Measurements from ENCODE around the gene ETV6.

Gene ETV6

GRCh38 chr12:11769723-11770514 lies 120.4 kb downstream of the ETV6 start:
- Histone ChIP-seq H3F3A (ENCODE audit: low read depth) (no peaks in the 10 kb centered on the region), H3K4me1 (ENCODE audit: insufficient read depth, low read length, poor library complexity, severe bottlenecking) (peaks cover 50% of the 10 kb centered on the region), H2AFZ (ENCODE audit: low read length) (no peak overlapping the region), H3K79me2 (ENCODE audit: insufficient read depth, low read length) (peaks cover 89% of the 10 kb centered on the region), H4K20me1 (ENCODE audit: insufficient read depth, low read length, poor library complexity, severe bottlenecking) (peaks cover 26% of the 10 kb centered on the region), H3K9ac (ENCODE audit: low read depth, low read length, poor library complexity, severe bottlenecking) (no peak overlapping the region), H3K36me3 (ENCODE audit: insufficient read depth, low read length) (peaks cover 45% of the 10 kb centered on the region), H3K9me3 (ENCODE audit: insufficient read depth, low read depth, low read length) (no peaks in the 10 kb centered on the region), H3K4me2 (ENCODE audit: low read depth, low read length, poor library complexity, severe bottlenecking) (peak overlapping the region; percentile 54), H3K9me2 (replicated peaks; ENCODE audit: low read depth, low read length) (no peaks in the 10 kb centered on the region), H3K4me3 (ENCODE audit: low read length, poor library complexity, severe bottlenecking) (no peak overlapping the region), H3K27me3 (ENCODE audit: insufficient read depth, low read length, poor library complexity, severe bottlenecking) (no peaks in the 10 kb centered on the region)
- no peak for TF ChIP-seq EZH2phosphoT487 (IDR thresholded peaks at IDR 0.05; ENCODE audit: borderline replicate concordance)
- no peak for TF ChIP-seq CTCF (conservative IDR thresholded peaks at IDR 0.05; ENCODE audit: low read length)

GRCh38 chr12:11771356-11771755 lies 121.9 kb downstream of the ETV6 start:
- no peaks in the 10 kb centered on the region for H3K9me2 ChIP-seq (replicated peaks; ENCODE audit: low read depth, low read length)
- H3K4me3 ChIP-seq (ENCODE audit: low read length, poor library complexity, severe bottlenecking), result no peak overlapping the region
- no peaks in the 10 kb centered on the region for H3K27me3 ChIP-seq (ENCODE audit: insufficient read depth, low read length, poor library complexity, severe bottlenecking)
- no peaks in the 10 kb centered on the region for H3K9me3 ChIP-seq (ENCODE audit: insufficient read depth, low read depth, low read length)
- H4K20me1 ChIP-seq (ENCODE audit: insufficient read depth, low read length, poor library complexity, severe bottlenecking), result peaks cover 15% of the 10 kb centered on the region
- H3K9ac ChIP-seq (ENCODE audit: low read depth, low read length, poor library complexity, severe bottlenecking), result no peak overlapping the region
- H3K4me1 ChIP-seq (ENCODE audit: insufficient read depth, low read length, poor library complexity, severe bottlenecking), result peaks cover 37% of the 10 kb centered on the region
- H3K36me3 ChIP-seq (ENCODE audit: insufficient read depth, low read length), result peaks cover 54% of the 10 kb centered on the region
- no peak overlapping the region for H3K4me2 ChIP-seq (ENCODE audit: low read depth, low read length, poor library complexity, severe bottlenecking)
- no peaks in the 10 kb centered on the region for H3F3A ChIP-seq (ENCODE audit: low read depth)
- peaks cover 95% of the 10 kb centered on the region for H3K79me2 ChIP-seq (ENCODE audit: insufficient read depth, low read length)
- H2AFZ ChIP-seq (ENCODE audit: low read length), result no peak overlapping the region
- TF ChIP-seq EZH2phosphoT487 (IDR thresholded peaks at IDR 0.05; ENCODE audit: borderline replicate concordance) (no peak), CTCF (conservative IDR thresholded peaks at IDR 0.05; ENCODE audit: low read length) (no peak)

GRCh38 chr12:11771895-11772502 lies 122.5 kb downstream of the ETV6 start:
- H3K4me1 ChIP-seq (ENCODE audit: insufficient read depth, low read length, poor library complexity, severe bottlenecking), result peaks cover 32% of the 10 kb centered on the region
- peaks cover 14% of the 10 kb centered on the region for H4K20me1 ChIP-seq (ENCODE audit: insufficient read depth, low read length, poor library complexity, severe bottlenecking)
- no peaks in the 10 kb centered on the region for H3F3A ChIP-seq (ENCODE audit: low read depth)
- peaks cover 53% of the 10 kb centered on the region for H3K36me3 ChIP-seq (ENCODE audit: insufficient read depth, low read length)
- no peak overlapping the region for H2AFZ ChIP-seq (ENCODE audit: low read length)
- H3K9ac ChIP-seq (ENCODE audit: low read depth, low read length, poor library complexity, severe bottlenecking), result no peak overlapping the region
- no peaks in the 10 kb centered on the region for H3K27me3 ChIP-seq (ENCODE audit: insufficient read depth, low read length, poor library complexity, severe bottlenecking)
- TF ChIP-seq CTCF (conservative IDR thresholded peaks at IDR 0.05; ENCODE audit: low read length), result no peak
- no peaks in the 10 kb centered on the region for H3K9me3 ChIP-seq (ENCODE audit: insufficient read depth, low read depth, low read length)
- peaks cover 93% of the 10 kb centered on the region for H3K79me2 ChIP-seq (ENCODE audit: insufficient read depth, low read length)
- H3K9me2 ChIP-seq (replicated peaks; ENCODE audit: low read depth, low read length), result no peaks in the 10 kb centered on the region
- no peak overlapping the region for H3K4me2 ChIP-seq (ENCODE audit: low read depth, low read length, poor library complexity, severe bottlenecking)
- no peak overlapping the region for H3K4me3 ChIP-seq (ENCODE audit: low read length, poor library complexity, severe bottlenecking)
